ENCODE data around the gene DNM2.

DNM2 gene

GRCh38 chr19:10699650-10700335 lies 18.1 kb upstream of the DNM2 start:
- H3K27ac ChIP-seq (ENCODE audit: low read length, poor library complexity, severe bottlenecking) = no peak overlapping the region
- 50% methylated on average over 14 of the region's 15 CpGs for WGBS
- H3K14ac ChIP-seq (ENCODE audit: low read length in 2 of 2) = no peak overlapping the region

GRCh38 chr19:10701955-10702525 lies 15.8 kb upstream of the DNM2 start:
- H3K36me3 ChIP-seq (ENCODE audit: control insufficient read depth in 1 of 2, insufficient read depth in 2 of 2, low read depth in 1 of 2, low read length in 2 of 2) = peaks cover 2 to 5% of the 10 kb centered on the region in 2 experiments
- peak overlapping the region; percentile 96 for H3K4me2 ChIP-seq (ENCODE audit: low read length, poor library complexity, severe bottlenecking)
- DNase-seq = peak; percentile 40
- peaks cover 0 to 4% of the 10 kb centered on the region in 2 experiments for H3K27me3 ChIP-seq (ENCODE audit: control insufficient read depth in 1 of 2, insufficient read depth in 1 of 2, low read length in 2 of 2)
- H3K27ac ChIP-seq (ENCODE audit: low read length, poor library complexity, severe bottlenecking) = no peak overlapping the region
- H3K9me3 ChIP-seq (ENCODE audit: control insufficient read depth, low read length) = no peaks in the 10 kb centered on the region
- H2AFZ ChIP-seq (ENCODE audit: low read depth, low read length) = peak overlapping the region; percentile 100
- H4K91ac ChIP-seq (ENCODE audit: low read length) = no peak overlapping the region
- peak overlapping the region; percentile 92 for H3K9ac ChIP-seq (ENCODE audit: low read length)
- H2AK5ac ChIP-seq (ENCODE audit: low read length, severe bottlenecking) = no peak overlapping the region
- H3K18ac ChIP-seq (ENCODE audit: low read depth in 1 of 2, low read length in 2 of 2) = peak overlapping the region in 1 of 2 experiments; percentile 33
- 6% methylated on average over 24 of the region's 24 CpGs for WGBS
- no peak overlapping the region for H3K4ac ChIP-seq (ENCODE audit: low read depth in 1 of 2, low read length in 2 of 2)
- peak overlapping the region; percentile 93 for H4K8ac ChIP-seq (ENCODE audit: low read length)
- peaks cover 11% of the 10 kb centered on the region for H3K79me1 ChIP-seq (replicated peaks; ENCODE audit: low read length, poor library complexity, severe bottlenecking)
- H2BK12ac ChIP-seq (ENCODE audit: low read length in 2 of 2) = no peak overlapping the region
- no peak overlapping the region for H2BK5ac ChIP-seq (ENCODE audit: low read depth, low read length, poor library complexity, severe bottlenecking)
- H2BK120ac ChIP-seq (ENCODE audit: low read depth, low read length) = no peak overlapping the region
- H3K4me3 ChIP-seq (ENCODE audit: insufficient read depth in 1 of 2, low read depth in 1 of 2, low read length in 2 of 2) = peak overlapping the region; percentile 92 to 93
- no peak overlapping the region for H3K14ac ChIP-seq (ENCODE audit: low read length in 2 of 2)
- peaks cover 5% of the 10 kb centered on the region for H3K4me1 ChIP-seq (ENCODE audit: control insufficient read depth, insufficient read depth, low read depth, low read length)
- no peak overlapping the region for H3K23ac ChIP-seq (ENCODE audit: low read length in 2 of 2)
- H2BK15ac ChIP-seq (ENCODE audit: low read depth, poor library complexity, severe bottlenecking) = no peak overlapping the region

More at GRCh38 chr19:10699650-10700335, 18.1 kb upstream of the DNM2 start:
- Histone ChIP-seq H3K36me3 (ENCODE audit: control insufficient read depth in 1 of 2, insufficient read depth in 2 of 2, low read depth in 1 of 2, low read length in 2 of 2) (no peaks in the 10 kb centered on the region), H3K23ac (ENCODE audit: low read length in 2 of 2) (no peak overlapping the region), H3K4me1 (ENCODE audit: control insufficient read depth, insufficient read depth, low read depth, low read length) (peaks cover 16% of the 10 kb centered on the region), H2BK12ac (ENCODE audit: low read length in 2 of 2) (no peak overlapping the region), H3K4me3 (ENCODE audit: insufficient read depth in 1 of 2, low read depth in 1 of 2, low read length in 2 of 2) (no peak overlapping the region), H2AK5ac (ENCODE audit: low read length, severe bottlenecking) (no peak overlapping the region), H3K18ac (ENCODE audit: low read depth in 1 of 2, low read length in 2 of 2) (no peak overlapping the region), H2BK120ac (ENCODE audit: low read depth, low read length) (no peak overlapping the region), H4K91ac (ENCODE audit: low read length) (no peak overlapping the region), H2BK5ac (ENCODE audit: low read depth, low read length, poor library complexity, severe bottlenecking) (no peak overlapping the region), H3K27me3 (ENCODE audit: control insufficient read depth in 1 of 2, insufficient read depth in 1 of 2, low read length in 2 of 2) (peaks cover 0 to 4% of the 10 kb centered on the region in 2 experiments), H3K9me3 (ENCODE audit: control insufficient read depth, low read length) (no peaks in the 10 kb centered on the region), H3K9ac (ENCODE audit: low read length) (no peak overlapping the region), H4K8ac (ENCODE audit: low read length) (no peak overlapping the region), H2AFZ (ENCODE audit: low read depth, low read length) (no peak overlapping the region), H3K4me2 (ENCODE audit: low read length, poor library complexity, severe bottlenecking) (no peak overlapping the region), H2BK15ac (ENCODE audit: low read depth, poor library complexity, severe bottlenecking) (no peak overlapping the region), H3K79me1 (replicated peaks; ENCODE audit: low read length, poor library complexity, severe bottlenecking) (peaks cover 11% of the 10 kb centered on the region), H3K4ac (ENCODE audit: low read depth in 1 of 2, low read length in 2 of 2) (no peak overlapping the region)
- DNase-seq = peak; percentile 68

- Histone ChIP-seq H2BK12ac (ENCODE audit: low read length in 2 of 2) (no peak overlapping the region), H2BK120ac (ENCODE audit: low read depth, low read length) (no peak overlapping the region), H3K23ac (ENCODE audit: low read length in 2 of 2) (no peak overlapping the region), H3K4ac (ENCODE audit: low read depth in 1 of 2, low read length in 2 of 2) (peak overlapping the region in 1 of 2 experiments; percentile 15), H3K4me3 (ENCODE audit: insufficient read depth in 1 of 2, low read depth in 1 of 2, low read length in 2 of 2) (no peak overlapping the region), H3K27ac (ENCODE audit: low read length, poor library complexity, severe bottlenecking) (no peak overlapping the region), H2AK5ac (ENCODE audit: low read length, severe bottlenecking) (no peak overlapping the region), H3K36me3 (ENCODE audit: control insufficient read depth in 1 of 2, insufficient read depth in 2 of 2, low read depth in 1 of 2, low read length in 2 of 2) (peaks cover 25 to 28% of the 10 kb centered on the region in 2 experiments), H2BK5ac (ENCODE audit: low read depth, low read length, poor library complexity, severe bottlenecking) (no peak overlapping the region), H3K14ac (ENCODE audit: low read length in 2 of 2) (no peak overlapping the region), H3K4me2 (ENCODE audit: low read length, poor library complexity, severe bottlenecking) (no peak overlapping the region), H4K8ac (ENCODE audit: low read length) (no peak overlapping the region), H3K9ac (ENCODE audit: low read length) (no peak overlapping the region), H2AFZ (ENCODE audit: low read depth, low read length) (no peak overlapping the region), H3K27me3 (ENCODE audit: control insufficient read depth in 1 of 2, insufficient read depth in 1 of 2, low read length in 2 of 2) (no peaks in the 10 kb centered on the region), H3K4me1 (ENCODE audit: control insufficient read depth, insufficient read depth, low read depth, low read length) (peaks cover 3% of the 10 kb centered on the region), H3K79me1 (replicated peaks; ENCODE audit: low read length, poor library complexity, severe bottlenecking) (peaks cover 12% of the 10 kb centered on the region), H3K18ac (ENCODE audit: low read depth in 1 of 2, low read length in 2 of 2) (no peak overlapping the region), H2BK15ac (ENCODE audit: low read depth, poor library complexity, severe bottlenecking) (no peak overlapping the region), H4K91ac (ENCODE audit: low read length) (peak overlapping the region; percentile 78), H3K9me3 (ENCODE audit: control insufficient read depth, low read length) (no peaks in the 10 kb centered on the region)
- peak; percentile 70 for DNase-seq
- WGBS = 90% methylated on average over 12 of the region's 12 CpGs
Measured at GRCh38 chr19:10706990-10707389, 10.9 kb upstream of the DNM2 start.

GRCh38 chr19:10707440-10707839 lies 10.4 kb upstream of the DNM2 start:
- no peak overlapping the region for H3K4me3 ChIP-seq (ENCODE audit: insufficient read depth in 1 of 2, low read depth in 1 of 2, low read length in 2 of 2)
- H3K18ac ChIP-seq (ENCODE audit: low read depth in 1 of 2, low read length in 2 of 2) = no peak overlapping the region
- no peak overlapping the region for H3K27ac ChIP-seq (ENCODE audit: low read length, poor library complexity, severe bottlenecking)
- H3K9ac ChIP-seq (ENCODE audit: low read length) = no peak overlapping the region
- H3K36me3 ChIP-seq (ENCODE audit: control insufficient read depth in 1 of 2, insufficient read depth in 2 of 2, low read depth in 1 of 2, low read length in 2 of 2) = peaks cover 28 to 31% of the 10 kb centered on the region in 2 experiments
- no peak overlapping the region for H2BK12ac ChIP-seq (ENCODE audit: low read length in 2 of 2)
- no peak overlapping the region for H3K14ac ChIP-seq (ENCODE audit: low read length in 2 of 2)
- H3K23ac ChIP-seq (ENCODE audit: low read length in 2 of 2) = no peak overlapping the region
- 97% methylated on average over 16 of the region's 16 CpGs for WGBS
- H2AFZ ChIP-seq (ENCODE audit: low read depth, low read length) = no peak overlapping the region
- peaks cover 9% of the 10 kb centered on the region for H3K79me1 ChIP-seq (replicated peaks; ENCODE audit: low read length, poor library complexity, severe bottlenecking)
- no peak overlapping the region for H2BK15ac ChIP-seq (ENCODE audit: low read depth, poor library complexity, severe bottlenecking)
- H3K4me2 ChIP-seq (ENCODE audit: low read length, poor library complexity, severe bottlenecking) = no peak overlapping the region
- peak overlapping the region; percentile 78 for H4K91ac ChIP-seq (ENCODE audit: low read length)
- no peak overlapping the region for H2BK5ac ChIP-seq (ENCODE audit: low read depth, low read length, poor library complexity, severe bottlenecking)
- DNase-seq = no peak
- no peak overlapping the region for H4K8ac ChIP-seq (ENCODE audit: low read length)
- H3K27me3 ChIP-seq (ENCODE audit: control insufficient read depth in 1 of 2, insufficient read depth in 1 of 2, low read length in 2 of 2) = no peaks in the 10 kb centered on the region
- H2BK120ac ChIP-seq (ENCODE audit: low read depth, low read length) = peak overlapping the region; percentile 43
- H3K4me1 ChIP-seq (ENCODE audit: control insufficient read depth, insufficient read depth, low read depth, low read length) = peaks cover 2% of the 10 kb centered on the region
- H3K9me3 ChIP-seq (ENCODE audit: control insufficient read depth, low read length) = no peaks in the 10 kb centered on the region
- no peak overlapping the region for H2AK5ac ChIP-seq (ENCODE audit: low read length, severe bottlenecking)
- H3K4ac ChIP-seq (ENCODE audit: low read depth in 1 of 2, low read length in 2 of 2) = peak overlapping the region in 1 of 2 experiments; percentile 15
